ENCODE results near the gene PECR.

Gene PECR

GRCh38 chr2:216081487-216082116 lies at the start of gene PECR, which contains the start of gene TMEM169:
Gene PECR, minus strand, starts transcription at chr2:216081809. Its CDS starts 68 bp downstream, at chr2:216081741.
Gene TMEM169, plus strand, starts transcription at chr2:216081919. Its CDS starts 14,045 bp downstream, at chr2:216095964.
- peak; percentile 27 to 67 (median 39) for DNase-seq

- no peak for DNase-seq
These were observed 48.9 kb upstream of the PECR start for GRCh38 chr2:216130346-216130971.

GRCh38 chr2:216126943-216127342 lies 45.3 kb upstream of the PECR start:
- DNase-seq, result no peak

DNA sequence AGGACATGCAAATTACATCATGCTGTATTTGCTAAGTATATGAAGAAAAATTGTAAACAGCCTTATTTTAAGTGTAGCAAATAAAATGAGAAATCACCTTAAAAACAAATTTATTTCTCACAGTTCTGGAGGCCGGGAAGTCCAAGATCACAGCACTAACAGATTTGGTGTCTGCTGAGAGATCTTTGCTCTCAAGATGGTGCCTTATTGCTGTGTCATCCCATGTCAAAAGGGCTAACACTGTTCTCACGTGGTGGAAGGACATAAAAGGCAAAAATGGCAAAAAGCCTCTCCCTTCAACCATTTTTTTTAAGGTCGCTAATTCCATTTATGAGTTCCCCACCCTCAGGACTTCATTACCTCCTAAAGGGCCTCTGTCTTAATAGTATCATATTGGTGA lies 39.6 kb upstream of the PECR start:
- DNase-seq, result no peak

DNA sequence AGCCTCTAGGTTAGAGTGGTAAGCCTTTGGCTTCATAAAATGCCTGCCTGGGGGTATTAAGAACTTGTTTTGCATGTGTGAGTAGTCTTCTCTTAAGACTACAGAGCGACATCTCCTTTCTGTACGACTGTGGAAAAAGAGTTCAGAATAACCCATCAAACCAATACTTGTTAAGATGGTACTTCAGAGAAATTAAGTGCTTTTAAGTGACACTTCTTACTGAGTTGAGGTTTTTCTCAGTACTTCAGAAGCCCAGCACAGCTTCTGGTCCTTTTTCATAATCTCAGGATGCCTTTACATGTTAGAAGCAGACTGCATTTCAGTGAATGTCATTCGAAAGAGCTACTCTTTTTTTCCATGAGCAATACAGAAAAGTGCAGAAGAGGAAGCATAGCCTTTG lies 38.4 kb upstream of the PECR start:
- no peak for DNase-seq

- no peak for DNase-seq
These were observed 37.5 kb upstream of the PECR start for GRCh38 chr2:216119146-216119545.

DNA sequence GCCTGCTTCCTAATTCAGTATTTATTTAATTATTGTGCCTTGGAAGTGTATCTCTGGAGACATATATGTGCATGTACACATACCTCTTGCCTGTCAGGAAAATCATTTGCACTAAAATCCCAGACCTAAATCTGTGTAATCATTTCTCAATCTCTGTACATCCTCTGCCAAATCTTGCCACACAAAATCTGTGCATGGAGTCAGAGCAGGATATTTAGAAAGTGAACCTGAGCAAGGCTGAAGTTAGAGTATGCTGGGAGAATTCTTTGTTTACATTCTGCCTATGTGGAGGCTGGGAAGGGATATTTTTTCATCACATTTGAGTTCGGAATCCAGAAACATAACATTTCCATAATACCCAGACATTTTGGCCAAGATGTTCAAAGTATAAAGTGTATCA lies 36.9 kb upstream of the PECR start:
- DNase-seq, result no peak

DNA sequence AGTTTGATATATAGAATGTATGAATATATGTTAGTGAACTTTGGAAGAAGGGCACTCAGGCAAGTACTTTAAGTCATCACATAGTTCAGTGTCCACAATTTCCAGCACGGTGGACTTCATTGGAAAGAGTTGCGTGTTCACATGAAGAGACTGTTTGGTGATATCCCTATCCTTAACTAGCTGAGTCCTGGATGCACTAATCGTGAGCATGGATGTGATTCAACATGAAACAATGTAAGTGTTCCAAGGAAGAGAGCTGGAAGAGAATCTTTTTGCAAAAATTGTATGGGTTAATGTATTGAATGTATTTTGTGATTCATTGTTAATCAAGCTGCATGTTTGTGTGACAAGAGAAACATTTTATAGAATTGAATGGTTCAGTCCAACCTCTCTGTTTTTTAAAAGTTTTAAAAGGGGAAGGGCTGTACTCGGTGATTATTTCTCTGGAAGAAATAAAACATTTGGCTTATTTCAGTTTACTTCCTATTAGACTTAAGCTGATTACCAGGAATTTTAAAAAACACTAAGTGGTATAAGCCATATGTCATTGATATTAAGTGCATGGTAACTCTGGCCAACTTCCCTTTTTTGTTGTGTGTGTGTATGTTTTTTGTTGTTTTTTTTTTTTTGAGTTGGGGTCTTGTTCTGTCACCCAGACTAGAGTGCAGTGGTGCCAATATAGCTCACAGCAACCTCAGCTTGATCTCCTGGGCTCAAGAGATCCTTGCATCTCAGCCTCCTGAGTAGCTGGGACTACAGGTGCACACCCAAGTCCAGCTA lies 36.1 kb upstream of the PECR start:
- DNase-seq, result no peak

GRCh38 chr2:216116418-216116817 lies 34.8 kb upstream of the PECR start:
- DNase-seq, result no peak

DNA sequence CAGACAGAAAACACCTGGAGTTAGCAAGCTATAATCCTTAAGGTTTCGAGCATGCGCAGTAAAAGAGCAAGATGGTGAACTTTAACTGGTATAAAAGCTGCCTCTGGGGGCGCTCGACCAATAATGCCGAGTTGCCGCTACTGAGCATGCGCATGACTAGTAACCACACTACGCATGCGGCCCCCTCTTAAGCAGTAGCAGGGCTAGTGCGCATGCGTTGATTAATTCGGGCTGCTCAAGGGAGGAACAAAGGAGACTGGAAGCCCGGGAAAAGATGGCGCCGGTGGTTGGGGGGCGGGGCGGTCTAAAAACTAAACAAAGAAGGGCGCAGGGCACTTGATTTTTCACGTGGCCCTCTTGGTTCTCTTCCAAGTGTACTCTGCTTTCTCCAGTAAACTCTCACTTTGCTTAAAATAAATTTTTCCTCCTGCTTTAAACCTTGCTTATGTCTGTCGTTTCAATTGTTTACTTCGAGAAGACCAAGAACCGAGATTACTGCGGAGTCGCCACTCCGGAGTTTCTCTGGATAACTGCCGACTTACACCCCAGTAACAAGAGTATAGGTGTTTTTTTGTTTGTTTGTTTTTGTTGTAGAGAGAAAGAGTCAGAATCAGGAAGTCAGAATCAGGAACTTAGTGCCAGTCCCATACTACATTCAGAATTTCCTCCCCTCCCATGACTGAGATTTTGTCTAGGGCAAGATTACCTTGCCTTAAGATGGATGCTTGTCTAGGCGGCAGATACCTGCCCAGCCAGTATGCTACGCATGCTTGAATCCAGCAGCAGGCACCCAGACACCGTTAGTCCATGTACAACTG lies 33.3 kb upstream of the PECR start:
- DNase-seq, result peak; percentile 92 to 95 (median 92)

- DNase-seq, result no peak
These were observed 32.7 kb upstream of the PECR start for GRCh38 chr2:216114382-216114713.

DNA sequence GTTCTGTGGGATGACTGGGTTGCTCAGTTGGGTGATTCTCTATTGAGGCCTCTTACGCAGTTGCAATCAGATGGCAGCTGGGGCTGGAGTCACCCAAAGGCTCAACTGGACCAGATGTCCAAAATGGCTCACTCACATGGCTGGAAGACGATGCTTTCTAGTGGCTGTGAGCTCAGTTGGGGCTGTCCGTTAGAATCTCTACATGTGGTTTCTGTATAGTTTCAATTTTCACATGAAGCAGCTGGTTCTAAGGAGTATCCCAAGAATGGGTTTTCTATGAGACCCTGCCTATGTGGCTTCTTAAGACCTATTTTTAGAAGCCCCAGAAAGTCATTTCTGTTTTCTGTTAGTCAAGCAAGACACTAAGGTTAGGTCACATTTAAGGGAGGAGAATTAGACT lies 32.0 kb upstream of the PECR start:
- no peak for DNase-seq

DNA sequence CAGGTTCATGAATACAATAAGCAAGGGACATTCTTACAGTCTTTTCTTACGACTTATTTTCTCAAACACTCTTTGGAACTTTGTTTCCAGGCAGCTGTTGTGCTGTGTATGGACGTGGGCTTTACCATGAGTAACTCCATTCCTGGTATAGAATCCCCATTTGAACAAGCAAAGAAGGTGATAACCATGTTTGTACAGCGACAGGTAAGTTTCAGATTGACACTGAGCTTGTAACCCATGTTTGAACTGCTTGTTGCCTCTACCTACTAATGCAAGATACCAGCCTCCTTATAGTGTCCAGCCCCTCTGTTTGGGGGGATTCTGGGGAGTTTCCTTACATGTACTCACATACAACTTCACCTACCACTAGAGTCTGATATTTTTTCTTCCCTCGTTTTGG lies 31.3 kb upstream of the PECR start:
- DNase-seq, result no peak

GRCh38 chr2:216111122-216111521 lies 29.5 kb upstream of the PECR start:
- no peak for DNase-seq

- no peak for DNase-seq
These were observed 29.0 kb upstream of the PECR start for GRCh38 chr2:216110620-216111019.

DNA sequence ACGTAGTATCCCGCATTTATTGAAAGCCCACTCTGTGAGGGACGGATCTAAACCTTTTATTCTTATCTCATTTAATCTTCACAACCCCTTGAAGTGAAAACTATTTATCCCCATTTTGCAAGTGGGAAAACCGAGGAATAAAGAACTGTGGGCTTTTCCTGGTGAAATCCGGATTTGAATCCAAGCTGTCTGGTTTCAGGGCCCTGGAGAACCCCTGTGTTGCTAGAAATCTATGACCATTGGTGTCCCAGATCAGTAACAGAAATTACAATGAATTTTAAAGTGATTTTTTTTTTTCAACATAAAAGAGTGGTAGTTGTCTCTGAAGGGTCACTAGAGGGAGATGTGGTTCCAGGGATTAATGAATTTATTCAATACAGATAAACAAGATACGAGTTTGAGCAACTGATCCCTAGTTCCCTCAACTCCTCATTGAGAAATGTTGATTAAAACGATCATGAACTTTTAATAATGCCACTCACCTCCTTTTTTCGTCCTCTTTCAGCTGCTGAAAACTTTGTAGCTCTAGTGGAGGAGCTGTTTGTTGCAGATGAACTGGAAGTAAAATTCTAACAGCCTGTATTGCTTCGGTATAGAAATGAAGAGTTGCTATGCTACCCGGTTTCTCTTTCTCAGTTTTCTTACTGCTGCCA lies 28.5 kb upstream of the PECR start:
- no peak for DNase-seq

GRCh38 chr2:216108967-216109921 lies 27.6 kb upstream of the PECR start, which contains the start of gene XRCC5:
Gene XRCC5, plus strand, starts transcription at chr2:216109348. Its CDS starts 89 bp downstream, at chr2:216109437.
- DNase-seq, result peak; percentile 95 to 99 (median 99)

GRCh38 chr2:216108310-216108966 lies 26.8 kb upstream of the PECR start:
- no peak for DNase-seq

- DNase-seq, result no peak
These were observed 26.2 kb upstream of the PECR start for GRCh38 chr2:216107760-216108159.

- no peak for DNase-seq
These were observed 25.7 kb upstream of the PECR start for GRCh38 chr2:216107320-216107719.

- DNase-seq, result no peak
These were observed 23.1 kb upstream of the PECR start for GRCh38 chr2:216104691-216105090.
